GM12873 (cell line): ENCODE results near the gene AP2S1.

Source experiments
- TF ChIP-seq, protein P1 (sequence below): IDR thresholded peaks from 2 replicates; pipeline ENCODE4 v1.5.1; 2012; ENCODE audit warnings: low read depth, mild to moderate bottlenecking, moderate library complexity, low read length, control low read depth; ENCODE audit not compliant: insufficient read depth; ENCODE audit errors: missing control alignments

AP2S1 gene

DNA sequence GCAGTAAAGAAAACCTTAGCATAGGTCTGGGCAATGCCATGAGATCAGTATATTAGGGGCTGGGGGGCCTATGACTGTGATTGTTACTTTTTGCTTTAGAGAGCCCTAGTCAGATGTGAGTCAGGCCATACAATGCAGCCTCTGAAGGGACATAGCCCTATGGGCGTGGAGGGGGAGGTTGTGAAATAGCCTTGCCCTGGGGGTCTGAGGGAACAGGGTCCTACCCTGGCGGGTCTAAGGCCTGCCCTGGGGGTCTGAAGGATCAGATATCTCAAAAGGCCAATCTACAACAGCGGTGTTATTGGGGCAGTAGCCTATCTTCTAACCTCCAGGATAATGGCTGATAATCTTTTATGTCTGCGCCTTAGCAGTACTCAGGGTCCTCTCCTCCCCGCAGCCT, 48.5 kb downstream of the AP2S1 start:
- TF ChIP-seq, protein P1, sequence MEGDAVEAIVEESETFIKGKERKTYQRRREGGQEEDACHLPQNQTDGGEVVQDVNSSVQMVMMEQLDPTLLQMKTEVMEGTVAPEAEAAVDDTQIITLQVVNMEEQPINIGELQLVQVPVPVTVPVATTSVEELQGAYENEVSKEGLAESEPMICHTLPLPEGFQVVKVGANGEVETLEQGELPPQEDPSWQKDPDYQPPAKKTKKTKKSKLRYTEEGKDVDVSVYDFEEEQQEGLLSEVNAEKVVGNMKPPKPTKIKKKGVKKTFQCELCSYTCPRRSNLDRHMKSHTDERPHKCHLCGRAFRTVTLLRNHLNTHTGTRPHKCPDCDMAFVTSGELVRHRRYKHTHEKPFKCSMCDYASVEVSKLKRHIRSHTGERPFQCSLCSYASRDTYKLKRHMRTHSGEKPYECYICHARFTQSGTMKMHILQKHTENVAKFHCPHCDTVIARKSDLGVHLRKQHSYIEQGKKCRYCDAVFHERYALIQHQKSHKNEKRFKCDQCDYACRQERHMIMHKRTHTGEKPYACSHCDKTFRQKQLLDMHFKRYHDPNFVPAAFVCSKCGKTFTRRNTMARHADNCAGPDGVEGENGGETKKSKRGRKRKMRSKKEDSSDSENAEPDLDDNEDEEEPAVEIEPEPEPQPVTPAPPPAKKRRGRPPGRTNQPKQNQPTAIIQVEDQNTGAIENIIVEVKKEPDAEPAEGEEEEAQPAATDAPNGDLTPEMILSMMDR, result no peak

DNA sequence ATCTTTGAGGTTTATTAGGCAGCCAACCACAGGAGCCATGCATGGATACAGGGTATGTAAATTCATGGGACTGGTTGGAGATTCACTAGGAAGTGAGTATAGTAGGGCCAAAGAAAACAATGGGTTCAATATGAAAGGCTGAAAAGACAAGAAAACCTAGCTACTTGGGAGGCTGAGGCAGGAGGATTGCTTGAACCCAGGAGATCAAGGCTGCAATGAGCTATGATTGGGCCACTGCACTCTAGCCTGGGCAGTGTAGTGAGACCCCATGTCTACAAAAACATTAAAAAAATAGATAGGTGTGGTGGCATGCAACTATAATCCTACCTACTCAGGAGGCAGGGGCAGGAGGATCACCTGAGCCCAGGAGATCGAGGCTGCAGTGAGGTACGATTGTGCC, 51.9 kb downstream of the AP2S1 start:
- TF ChIP-seq, protein P1, result no peak

- TF ChIP-seq, protein P1, result no peak
These were observed 52.8 kb downstream of the AP2S1 start for GRCh38 chr19:46797881-46798280.

- TF ChIP-seq, protein P1, result no peak
These were observed 58.7 kb downstream of the AP2S1 start for GRCh38 chr19:46791944-46792343.

- TF ChIP-seq, protein P1, result no peak
These were observed 61.3 kb downstream of the AP2S1 start for GRCh38 chr19:46789371-46789770.

- TF ChIP-seq, protein P1, result no peak
These were observed 61.7 kb downstream of the AP2S1 start for GRCh38 chr19:46788968-46789338.

DNA sequence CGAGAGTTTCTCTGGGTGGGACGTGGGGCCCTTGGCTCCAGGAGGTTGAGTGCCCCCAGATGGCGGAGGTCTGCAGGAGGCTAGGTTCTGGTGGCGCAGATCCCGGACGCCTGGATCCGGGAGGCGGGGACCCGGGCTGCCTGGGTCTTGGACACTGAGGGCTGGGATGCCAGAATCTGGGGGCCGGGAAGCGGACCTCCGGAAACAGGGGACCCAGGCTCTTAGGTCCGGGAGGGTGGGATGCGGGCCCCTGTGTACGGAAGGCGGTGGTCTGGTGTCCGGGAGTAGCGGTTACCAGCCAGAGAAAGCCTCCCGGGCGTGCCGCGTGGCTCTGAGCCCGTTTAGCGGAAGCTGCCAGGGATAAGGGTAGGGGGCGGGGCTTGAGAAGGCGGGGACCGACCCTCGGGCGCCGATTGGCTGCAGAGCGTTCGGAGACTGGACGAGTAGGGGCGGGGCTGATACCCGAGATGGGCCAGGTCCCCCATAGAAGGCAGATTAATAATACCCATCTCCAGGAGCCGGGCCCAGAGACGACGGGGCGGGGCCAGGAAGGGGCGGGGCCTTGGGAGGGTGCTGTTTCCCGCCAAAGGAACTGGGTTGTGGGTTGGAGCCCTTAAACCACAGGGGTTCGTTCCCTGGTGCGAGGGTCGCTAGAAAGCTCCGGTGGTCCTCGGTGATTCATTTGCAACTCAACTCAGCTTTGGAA, 62.2 kb downstream of the AP2S1 start, which contains the start of gene SLC1A5:
Gene SLC1A5, minus strand, starts transcription at position 333 of the 706 bp plus-strand sequence. CDS start 629 bp downstream, outside the sequence.
- TF ChIP-seq, protein P1, result no peak
